GM19438 (cell line): Measurements from ENCODE around the gene LCP1.

Experiments
- ATAC-seq: cut with Tn5 transposase; IDR thresholded peaks from one replicate; pipeline ENCODE4 v1.9.1; 2021; ENCODE audit warnings: low read depth; ENCODE audit not compliant: unreplicated experiment

LCP1 gene

DNA sequence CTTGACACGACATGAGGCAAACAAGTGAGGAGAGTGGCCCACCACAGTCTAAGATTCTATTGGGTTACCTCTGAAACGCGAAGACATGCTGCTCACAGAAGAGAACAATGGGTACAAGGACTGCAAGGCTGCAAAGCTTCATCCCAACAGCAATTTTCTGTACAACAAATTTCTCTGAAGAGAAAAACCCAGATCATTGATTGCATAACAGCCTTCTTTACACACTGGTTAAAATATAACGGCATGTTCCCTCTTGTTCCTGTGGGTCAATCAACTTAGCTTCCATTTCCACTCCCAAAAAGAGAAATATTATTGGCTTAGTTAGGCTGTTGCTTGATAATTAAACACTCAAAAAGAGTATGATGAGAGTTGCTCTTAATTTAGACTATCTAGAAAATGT lies 77.1 kb downstream of the LCP1 start, which contains the start of gene CPB2:
TSS of gene CPB2 (minus strand) at position 166 of the 400 bp plus-strand sequence. CDS start at position 142, 24 bp downstream.
- ATAC-seq: no peak

DNA sequence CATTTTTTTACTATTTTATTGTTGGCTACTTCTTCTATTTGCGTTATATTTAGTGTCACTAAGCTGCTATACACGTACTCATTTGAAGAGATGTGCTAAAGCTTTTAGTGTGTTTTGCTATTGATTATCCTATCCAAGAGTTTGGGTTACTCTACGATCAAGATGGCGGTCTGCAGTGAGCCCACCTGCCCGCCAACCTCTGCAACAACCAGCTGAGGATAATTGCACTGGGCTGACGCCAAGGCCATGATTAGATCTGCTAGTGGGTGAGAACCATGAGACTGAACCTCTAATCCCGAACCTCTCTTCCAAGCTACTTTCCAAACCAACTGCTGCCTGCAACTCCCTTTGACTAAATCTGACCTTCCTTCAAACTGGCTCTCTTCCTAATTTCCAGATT lies 78.9 kb downstream of the LCP1 start:
- ATAC-seq: no peak

DNA sequence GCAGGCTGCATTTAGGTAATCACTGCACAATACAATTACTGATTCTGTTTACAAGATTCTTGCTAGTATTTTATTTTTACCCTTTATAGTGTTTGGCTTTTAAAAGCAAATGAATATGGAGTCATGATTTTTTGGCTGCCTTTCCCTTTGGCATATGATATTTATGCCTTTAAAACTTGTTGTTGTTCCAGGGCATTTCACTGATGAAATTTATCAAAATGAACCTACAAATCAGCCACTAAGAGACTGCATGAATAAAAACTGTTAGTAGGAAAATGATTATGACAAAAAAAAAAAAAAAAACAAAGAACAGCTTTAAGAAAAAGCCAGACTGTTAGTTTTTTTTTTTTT lies 79.7 kb downstream of the LCP1 start:
- ATAC-seq: no peak

DNA sequence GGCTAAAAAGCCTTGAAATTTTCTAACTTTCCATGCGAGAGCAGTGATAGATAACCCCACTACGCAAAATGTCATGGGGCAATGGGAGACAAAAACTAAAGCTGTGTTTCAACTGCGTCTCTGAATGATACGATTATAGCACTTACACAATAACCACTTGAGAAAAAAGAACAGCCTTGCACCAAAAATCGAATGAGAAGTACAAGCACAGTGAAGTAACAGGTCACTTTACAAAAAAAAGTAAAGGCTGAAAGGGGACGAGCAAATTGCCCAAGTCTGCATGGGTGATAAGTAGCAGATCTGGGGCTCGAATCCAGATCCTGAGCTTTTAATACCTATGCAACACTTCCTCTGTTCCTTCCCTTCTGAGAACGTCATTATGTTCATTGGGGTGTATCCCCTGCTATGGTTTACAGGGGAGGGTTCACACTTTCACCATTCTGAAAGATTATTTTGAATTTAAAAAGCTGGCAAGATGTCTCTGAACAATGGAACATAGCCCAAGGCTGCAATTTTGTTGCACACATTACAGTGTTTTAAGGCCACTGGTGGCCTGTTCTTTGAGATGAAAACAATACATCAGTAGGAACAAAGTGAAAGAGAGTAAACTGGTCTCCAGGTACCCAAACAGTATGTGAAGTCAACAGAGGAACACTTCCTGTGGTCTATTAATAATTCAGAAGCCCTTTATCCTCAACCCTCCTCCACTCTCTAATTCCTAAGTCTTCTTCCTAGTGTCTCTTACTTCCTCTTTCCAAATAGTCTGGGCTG lies 80.3 kb downstream of the LCP1 start:
- no peak for ATAC-seq

DNA sequence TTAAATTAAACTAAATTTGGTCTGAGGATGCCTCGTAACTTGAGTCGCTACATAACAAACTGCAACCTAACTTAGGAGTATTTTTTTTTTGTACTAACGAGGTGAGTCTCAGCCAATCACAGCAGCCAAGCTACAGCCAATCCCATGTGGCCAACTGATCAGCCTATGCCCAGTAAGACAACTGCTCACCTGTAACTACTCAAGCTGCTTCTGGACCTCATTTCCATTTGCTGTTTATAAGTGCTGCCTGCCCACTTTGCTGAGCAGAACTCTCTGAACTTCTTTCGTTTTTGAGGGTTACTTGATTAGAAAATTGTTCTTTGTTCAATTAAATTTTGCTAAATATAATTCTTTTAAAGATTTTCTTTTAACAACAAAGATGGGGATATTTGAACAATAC lies 81.0 kb downstream of the LCP1 start:
- ATAC-seq: no peak

- ATAC-seq: no peak
Observed at GRCh38 chr13:46100191-46100815, 81.7 kb downstream of the LCP1 start.

DNA sequence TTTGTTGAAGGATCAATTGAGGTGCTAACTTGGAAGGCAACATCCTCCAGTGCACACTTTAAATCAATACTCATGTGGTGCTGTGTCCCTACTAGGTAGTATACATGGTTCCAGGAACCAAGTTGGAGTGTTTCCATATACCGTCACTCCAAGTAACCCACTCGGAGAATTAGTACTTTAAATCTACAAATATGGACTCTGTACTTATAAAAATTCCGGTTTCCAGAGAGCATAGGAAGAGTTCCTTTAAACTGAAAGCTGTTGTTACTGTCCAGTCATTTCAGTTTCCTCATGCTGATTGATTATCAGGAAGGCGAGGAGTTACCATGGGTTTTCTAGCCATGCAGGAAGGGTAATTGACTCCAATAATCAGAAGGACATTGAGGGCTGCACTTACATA lies 84.3 kb downstream of the LCP1 start:
- no peak for ATAC-seq

- ATAC-seq: no peak
Observed at GRCh38 chr13:46097015-46097414, 85.0 kb downstream of the LCP1 start.

DNA sequence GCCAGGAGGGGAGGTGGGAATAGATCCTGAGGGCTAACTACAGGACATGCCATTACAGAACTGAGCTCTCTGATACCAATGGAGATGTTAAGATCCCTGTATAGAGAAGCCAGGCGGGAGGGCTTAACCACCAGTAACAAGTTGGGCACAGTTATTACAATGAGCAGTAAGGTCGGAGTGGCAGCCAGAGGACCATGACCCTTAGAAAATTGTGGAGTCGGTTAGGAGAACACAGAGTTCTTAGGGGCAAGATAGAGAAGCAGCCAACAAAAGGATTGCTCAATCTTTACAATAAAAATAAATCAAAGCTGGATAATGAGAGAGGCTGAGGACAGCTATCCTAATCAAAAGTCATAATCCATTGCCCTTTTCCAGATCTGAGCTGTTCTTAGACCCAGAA lies 87.5 kb downstream of the LCP1 start:
- no peak for ATAC-seq

DNA sequence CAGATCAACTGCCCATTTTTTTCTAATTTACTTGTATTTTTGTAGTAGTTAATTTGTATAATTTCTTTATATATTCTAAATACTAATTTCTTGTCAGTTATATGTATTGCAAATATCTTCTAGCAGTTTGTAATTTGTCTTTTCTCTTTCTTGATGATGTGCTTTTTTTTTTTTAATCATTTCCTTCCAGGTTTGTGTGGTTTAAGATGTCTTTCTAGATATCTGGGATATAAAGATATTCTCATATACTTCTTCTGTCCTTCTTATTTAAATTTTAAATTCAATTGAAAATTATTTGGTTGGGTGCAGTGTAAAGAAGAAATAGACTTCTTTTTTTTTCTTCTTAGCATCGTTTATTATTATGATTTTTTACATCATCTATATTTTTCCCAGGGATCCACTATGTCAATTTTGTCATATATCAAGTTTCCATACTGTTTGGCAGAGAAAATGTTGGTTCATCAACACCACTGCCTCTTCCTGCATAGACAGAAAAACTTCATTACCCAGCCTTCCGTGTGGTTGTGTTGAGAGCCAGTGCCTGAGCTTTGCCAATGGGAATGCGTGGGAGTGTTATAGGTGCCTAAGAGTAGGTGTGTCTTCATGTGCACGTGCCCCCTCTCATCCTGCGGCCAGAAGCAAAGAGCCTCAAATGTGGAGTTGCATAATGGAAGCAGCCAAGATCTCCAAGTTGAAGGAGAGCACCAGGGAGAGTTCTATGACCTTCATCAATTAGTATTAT lies 93.0 kb downstream of the LCP1 start:
- no peak for ATAC-seq

GRCh38 chr13:46087481-46087880 lies 94.5 kb downstream of the LCP1 start:
- no peak for ATAC-seq

- no peak for ATAC-seq
Observed at GRCh38 chr13:46086985-46087384, 95.0 kb downstream of the LCP1 start.

DNA sequence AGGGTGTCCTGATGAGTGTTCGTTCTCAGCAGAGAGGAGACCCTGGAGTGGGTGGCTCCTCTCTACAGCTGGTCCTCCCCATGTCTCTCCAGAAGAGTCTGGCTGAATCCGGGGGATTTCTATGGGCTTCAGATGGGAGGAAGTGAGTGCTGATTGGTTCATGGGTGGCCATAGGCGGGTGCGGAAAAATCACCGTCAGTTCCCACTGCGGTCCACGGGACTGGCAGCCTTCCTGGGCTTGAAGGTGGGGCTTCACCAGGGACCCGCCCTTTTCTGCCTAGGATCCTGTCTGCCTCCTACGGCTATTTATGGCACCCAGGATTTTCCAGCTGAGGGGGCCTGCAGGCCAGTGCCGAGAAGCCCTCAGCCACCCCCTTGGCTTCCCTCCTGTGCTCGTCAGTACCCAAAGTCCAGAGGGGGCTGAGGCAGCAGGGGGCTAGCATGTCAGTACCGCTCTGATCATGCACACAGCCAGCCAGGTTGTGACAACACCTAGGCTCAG lies 95.5 kb downstream of the LCP1 start:
- ATAC-seq: no peak

DNA sequence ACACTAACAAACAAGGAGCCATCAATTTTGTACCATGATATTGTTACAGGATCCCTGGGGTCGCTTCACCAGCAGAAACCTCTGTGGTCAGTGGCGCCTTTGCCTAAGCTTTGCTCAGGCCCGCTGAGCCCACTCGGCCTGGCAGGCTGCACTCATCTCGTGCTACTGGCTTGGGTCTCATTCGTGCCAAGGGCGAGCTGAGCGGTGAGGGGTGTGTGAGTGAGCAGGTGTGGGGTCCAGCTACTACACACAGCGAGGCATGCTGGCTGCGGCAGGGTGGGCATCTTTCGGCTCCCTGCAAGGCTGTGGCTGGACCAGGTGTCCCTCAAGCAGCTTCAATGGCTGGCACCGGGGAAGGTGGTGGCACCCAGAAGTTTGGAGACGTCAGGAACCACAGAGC lies 96.2 kb downstream of the LCP1 start:
- ATAC-seq: no peak

DNA sequence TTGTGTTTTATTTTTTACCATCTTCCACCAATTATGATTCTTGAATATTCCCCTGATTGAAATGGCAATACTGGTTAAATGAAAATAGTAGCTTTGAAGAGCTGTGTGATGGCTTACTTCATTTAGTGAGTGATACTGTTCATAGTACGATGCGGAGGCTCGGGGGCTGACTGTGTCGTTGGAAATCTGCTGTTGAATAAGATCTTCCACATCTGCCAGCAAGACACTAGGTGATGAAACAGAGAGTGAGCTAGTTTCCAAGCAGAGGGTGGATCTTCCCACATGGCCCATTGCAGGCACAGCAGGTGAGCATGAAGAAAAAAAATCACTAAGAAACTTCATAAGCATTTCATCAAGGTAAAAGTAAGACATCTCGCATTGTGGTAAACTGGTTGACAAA lies 99.7 kb downstream of the LCP1 start:
- ATAC-seq: no peak

DNA sequence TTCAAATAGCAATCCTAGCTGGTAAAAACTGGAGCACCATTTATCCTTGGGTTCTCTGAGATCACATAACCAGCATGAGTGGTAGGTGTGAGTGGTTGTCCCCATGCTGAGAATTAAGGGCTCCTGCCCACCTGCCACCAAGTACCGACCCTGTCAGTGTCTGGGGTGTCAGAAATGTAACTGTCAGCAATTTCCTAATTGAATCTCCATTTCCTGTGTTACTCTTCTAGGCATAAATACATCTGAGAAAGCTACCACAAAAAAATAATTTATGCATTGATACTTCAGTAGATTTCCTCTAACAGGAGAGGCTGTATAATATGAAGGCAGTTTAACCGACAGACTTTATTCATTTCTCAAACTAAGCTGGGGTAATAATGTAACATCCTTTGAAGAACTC lies 102.2 kb downstream of the LCP1 start:
- ATAC-seq: no peak

- no peak for ATAC-seq
Observed at GRCh38 chr13:46077265-46077664, 104.7 kb downstream of the LCP1 start.

DNA sequence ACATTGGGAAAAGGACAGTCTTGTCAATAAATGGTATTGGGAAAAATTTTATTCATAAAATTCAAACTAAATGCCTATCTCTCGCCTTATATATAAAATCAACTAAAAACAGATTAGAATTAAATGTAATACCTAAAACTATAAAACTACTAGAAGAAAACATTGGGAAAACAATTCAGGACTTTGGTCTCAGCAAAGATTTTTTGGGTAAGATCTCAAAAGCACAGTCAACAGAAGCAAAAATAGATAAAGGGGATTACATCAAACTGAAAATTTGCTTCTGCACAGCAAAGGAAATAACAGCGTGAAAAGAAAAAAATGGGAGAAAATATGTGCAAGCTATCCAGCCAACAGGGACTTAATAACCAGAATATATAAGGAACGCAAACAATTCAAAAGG lies 105.2 kb downstream of the LCP1 start:
- no peak for ATAC-seq
